Measurements from ENCODE around the gene CENPX.
"Not testable (repeated sequence)": the region's sequence is repeated elsewhere in the genome, so short reads cannot be mapped to it uniquely, and the experiment has no call there.

CENPX gene

GRCh38 chr17:82038796-82039409 is 16.2 kb upstream of the CENPX start:
- not testable (repeated sequence) for DNase-seq

DNA sequence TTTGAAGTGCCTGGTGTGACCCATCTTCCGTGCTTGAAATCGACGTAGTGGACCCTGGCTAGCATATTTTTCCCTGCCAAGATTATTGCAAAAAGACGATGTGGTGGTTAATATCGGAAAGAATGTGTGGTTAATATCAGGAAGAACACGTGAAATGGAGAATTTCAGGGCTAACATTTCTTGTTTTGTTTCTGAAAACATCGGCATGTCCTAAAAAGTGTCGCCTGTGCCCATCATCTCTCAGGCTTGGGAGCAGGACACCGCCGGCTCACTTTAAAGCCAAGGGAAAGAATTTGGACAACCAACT is 15.2 kb upstream of the CENPX start:
- no peak for DNase-seq

DNA sequence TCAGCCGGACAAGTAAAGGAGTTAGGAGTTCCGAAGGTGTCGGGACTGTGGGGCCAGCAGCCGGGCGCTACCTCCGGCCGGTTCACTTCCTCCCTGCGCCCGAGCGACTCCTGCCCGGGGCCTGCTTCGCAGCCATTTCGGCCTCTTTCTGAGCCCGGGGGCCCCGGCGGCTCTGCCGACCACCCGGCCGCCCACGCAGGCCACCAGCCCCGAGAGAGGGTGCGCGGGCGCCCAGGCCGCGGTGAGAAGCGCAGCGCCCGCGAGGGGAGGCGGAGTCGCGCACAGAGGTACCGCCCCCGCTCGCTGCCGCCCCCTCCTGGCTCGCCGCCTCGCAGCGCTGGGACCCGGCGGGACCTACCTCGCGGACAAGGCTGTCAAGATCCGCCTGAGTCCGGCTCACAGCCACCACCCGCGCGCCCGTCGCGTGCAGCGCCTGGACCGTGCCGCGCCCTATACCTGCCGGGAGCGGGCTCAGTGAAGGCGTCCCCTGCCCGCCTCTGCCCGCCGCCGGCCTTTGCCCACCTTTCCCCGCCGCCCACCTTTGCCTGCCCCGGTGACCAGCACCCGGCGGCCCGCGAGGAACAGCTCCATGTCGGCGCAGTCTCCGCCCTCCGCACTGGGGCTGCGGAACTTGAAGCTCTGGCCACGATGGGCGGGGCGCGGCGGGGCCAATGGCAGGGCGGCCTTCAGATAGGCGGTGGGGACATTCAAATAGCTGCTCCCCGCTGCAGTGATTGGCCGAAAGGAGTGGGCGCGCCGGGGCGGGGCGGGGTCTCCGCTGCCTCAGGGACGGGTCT is 14.6 kb upstream of the CENPX start, which contains the start of gene DCXR:
TSS of gene DCXR (minus strand) at position 606 of the 797 bp plus-strand sequence. CDS start at position 591, 15 bp downstream.
- peak; percentile 73 for DNase-seq

GRCh38 chr17:82036634-82037091 is 14.0 kb upstream of the CENPX start:
- DNase-seq, result no peak

GRCh38 chr17:82035956-82036633 is 13.4 kb upstream of the CENPX start:
- no peak for DNase-seq

DNA sequence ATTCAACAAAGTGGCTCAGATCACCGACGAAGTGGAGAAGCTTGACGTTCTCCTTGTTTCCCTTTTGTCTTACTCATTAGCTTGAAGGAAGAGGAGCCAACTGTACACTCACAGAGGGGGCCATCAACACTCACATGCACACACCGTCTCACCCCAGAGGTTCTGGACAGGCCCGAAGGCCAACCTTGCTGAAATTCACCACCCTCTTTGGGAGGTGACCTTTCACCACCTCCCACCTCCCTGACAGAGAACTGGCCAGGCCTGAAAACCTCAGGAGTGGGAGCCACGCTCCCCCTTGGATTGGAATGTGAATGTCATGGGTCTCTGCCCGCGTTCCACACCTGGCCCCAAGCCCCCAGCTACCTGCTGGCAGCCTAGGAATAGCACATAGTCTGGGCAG is 12.8 kb upstream of the CENPX start:
- no peak for DNase-seq

DNA sequence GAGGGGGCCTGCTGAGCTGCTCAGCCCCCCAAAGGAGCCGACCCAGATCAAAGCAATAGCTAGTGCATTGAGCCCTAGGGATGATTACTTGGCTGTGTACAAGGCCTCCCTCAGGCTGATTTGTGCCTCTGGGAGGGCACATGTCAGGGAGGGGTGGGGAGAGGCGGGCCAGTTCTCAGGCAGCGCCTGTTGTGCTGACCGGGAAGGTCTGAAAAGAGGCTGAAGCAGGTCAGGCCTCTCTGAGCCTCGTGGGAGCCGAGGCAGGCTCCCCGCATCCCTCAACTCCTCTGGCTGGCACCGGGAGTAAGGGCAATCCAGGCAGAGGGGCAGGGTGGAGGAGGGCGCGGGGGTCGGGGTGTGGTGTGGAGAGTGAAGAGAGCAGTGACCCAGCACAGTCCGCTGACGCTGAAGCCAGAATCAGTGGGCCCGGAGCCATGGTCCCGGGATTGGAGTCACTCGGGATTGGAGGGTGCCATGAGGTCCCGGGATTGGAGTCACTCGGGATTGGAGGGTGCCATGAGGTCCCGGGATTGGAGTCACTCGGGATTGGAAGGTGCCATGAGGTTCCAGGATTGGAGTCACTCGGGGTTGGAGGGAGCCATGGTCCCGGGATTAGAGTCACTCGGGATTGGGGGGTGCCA is 11.8 kb upstream of the CENPX start:
- no peak for DNase-seq

DNA sequence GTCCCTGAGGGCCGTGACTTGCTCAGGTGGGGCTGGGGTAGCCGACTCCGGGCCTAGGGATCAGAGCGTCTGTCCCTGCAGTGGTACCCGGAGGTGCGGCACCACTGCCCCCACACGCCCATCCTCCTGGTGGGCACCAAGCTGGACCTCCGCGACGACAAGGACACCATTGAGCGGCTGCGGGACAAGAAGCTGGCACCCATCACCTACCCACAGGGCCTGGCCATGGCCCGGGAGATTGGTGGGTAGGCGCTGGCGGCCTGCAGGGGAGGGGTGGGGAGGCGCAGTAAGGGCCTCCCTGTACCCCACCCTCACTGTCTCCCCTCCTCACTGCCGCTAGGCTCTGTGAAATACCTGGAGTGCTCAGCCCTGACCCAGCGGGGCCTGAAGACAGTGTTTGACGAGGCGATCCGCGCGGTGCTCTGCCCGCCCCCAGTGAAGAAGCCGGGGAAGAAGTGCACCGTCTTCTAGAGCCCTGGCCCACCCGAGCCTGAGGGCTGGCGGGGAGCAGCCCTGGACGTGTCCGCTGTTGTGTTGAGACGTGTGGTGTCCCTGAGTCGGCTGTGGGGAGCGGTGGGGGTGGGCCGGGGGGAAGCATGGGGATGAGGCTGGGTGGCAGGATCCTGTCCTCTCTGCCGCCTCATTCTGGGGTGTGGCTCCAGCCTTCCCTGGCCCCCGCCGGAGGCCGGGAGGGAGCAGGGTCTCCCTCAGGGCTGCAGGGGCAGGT is 10.8 kb upstream of the CENPX start:
- no peak for DNase-seq

DNA sequence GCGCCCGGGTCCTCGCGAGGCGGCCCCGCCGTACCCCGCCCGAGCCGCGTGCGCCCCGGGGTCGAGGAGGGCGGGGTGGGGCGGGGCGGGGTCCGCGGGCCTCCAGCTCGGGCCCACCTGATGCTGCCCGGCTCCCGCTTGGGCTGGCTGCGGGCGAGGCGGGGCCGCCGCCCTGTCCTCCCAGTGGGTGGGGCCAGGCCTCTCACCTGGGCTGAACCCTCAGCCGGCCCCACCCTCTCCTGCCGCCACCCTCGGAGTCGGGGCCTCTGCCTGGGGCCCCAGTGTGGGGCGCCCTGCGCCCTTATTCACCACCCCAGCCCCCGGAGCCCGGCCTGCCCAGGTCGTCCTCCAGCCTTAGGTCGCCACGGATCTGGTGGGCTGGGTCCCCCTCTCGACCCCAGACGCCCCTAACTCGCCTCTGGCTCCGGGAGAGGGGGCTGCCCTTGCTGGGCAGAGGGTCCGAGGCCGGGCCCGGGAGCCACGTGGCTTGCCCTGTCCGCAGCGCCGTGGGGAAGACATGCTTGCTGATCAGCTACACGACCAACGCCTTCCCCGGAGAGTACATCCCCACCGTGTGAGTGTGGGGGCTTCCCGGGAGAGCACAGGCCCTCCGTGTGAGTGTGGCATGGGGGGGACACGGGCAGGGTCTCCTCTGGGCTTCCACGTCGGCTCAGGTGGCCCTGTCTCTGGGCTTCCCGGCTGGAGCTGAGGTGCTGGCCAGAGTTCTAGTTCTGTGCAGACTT is 9.4 kb upstream of the CENPX start:
- DNase-seq, result no peak

GRCh38 chr17:82031303-82031884 is 8.7 kb upstream of the CENPX start, which contains the start of gene RAC3:
RAC3 (plus strand) TSS chr17:82031678; CDS start chr17:82031762, 84 bp downstream.
- no peak for DNase-seq

DNA sequence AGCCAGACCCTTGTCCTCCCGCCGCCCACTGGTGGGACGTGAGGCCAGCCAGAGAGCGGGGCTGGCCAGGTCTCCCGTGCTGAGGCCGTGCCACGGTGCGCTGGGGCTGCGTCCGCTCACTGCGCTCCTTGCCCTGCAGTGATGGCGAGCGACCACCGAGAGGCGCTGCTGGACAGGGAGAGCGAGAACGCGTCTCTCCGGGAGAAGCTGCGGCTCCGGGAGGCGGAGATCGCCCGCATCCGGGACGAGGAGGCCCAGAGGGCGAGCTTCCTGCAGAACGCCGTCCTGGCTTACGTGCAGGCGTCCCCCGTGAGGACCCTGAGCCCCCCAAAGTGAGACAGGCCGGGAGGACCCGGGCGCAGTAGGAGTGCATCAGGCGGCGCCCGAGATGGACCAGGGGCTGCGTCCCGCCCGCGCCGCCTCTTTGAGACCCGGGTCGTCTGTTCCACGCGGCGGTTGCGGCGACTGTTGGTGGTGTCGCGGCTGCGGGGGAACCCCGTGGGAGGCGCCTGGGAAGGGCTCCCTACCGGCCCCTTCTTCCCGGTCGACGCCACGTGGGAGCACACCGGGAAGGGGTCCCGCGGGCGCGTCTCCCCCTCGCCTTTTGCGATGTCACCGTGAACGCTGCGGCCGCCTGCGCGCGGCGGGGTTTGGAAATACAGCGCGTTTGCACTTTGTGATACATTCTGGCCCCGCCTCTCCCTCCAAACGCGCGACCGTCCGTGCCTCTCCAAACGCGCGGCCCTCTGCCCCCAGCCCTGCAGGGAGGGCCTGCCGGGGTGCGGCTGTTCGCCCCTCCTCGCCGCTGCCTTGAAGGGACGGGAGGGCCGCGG is 8.0 kb upstream of the CENPX start:
- no peak for DNase-seq

- no peak for DNase-seq
Measured at GRCh38 chr17:82029990-82030469, 7.4 kb upstream of the CENPX start.

DNA sequence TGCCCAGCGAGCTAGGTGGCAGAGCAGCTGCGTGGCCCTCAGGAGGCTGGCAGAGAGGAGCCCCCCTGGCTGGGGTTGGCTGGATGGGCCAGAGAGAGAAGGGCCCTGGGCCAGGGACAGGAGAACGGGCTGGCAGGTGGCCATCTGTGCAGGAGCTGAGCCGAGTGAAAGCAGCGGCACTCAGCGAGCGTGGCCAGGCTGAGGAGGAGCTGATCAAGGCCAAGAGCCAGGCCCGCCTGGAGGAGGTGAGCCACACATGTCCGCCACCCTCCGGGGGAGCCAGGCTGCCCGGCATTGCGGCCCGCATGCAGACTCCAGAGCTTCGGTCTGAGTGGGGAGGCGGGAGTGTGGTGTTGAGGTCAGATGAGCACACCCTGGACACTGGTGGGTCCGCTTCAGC is 6.7 kb upstream of the CENPX start:
- no peak for DNase-seq

DNA sequence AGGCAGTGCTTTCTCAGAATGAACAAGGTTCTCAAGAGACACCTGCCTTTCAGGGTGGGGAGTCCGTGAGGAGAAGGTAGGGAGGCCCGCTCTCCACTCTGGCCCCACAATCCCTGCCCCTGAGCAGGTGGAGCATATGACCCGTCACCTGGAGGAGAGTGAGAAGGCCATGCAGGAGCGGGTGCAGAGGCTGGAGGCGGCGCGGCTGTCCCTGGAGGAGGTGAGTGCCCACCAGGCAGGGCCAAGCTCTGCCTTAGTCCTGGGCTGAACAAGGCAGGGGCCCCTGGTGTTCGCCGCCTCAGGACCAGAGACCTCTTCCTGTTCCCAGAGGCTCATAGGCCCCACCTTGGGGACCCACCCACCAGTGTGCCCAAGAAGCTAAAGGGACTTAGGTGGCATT is 6.3 kb upstream of the CENPX start:
- DNase-seq, result no peak

DNA sequence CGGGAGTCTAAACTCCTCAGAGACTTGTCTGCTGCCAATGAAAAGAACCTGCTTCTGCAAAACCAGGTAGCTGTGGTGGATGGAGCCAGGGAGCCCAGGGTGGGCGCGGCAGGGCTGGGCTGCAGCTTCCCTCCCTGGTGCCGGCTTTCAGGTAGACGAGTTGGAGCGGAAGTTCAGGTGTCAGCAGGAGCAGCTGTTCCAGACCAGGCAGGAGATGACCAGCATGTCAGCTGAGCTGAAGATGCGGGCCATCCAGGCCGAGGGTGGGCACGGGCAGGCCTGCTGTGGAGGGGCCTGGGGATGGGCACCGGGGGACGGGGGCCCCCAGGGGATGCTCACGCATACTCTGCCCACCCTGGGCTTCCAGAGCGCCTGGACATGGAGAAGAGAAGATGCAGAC is 5.6 kb upstream of the CENPX start:
- no peak for DNase-seq

DNA sequence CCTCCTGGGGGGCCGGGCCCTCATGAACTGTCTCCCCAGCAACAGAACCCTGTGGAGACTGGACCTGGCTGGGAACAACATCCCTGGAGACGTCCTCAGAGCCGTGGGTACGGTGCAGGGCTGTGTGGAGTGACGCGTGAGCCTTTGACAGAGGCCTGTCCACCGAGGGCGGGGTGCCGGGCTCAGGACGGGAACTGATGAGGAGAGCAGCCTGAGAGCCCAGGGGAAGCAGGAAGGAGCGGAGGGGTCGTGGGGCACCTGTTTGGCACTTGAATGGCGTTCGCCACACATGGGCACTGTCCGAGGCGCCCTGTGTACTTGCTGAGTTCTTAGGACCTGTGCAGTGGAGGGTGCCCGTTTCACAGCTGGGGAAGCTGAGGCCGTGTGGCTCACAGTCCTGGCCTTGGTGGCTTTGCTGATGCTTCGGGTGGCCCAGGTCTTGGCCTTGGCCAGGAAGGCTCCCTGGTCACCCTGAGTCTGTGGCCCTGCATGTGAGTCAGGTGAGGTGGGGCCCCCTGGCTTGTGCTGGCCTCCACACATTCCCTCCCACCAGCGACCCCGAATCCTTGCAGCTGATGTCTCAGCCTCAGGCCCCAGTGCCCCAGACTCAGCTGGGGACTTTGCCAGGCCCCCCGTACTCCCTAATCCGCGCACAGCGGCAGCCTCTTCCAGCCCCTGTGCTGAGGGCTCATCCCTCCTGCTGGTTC is 2.9 kb upstream of the CENPX start:
- DNase-seq, result no peak

- DNase-seq, result no peak
Measured at GRCh38 chr17:82024859-82025258, 2.2 kb upstream of the CENPX start.

DNA sequence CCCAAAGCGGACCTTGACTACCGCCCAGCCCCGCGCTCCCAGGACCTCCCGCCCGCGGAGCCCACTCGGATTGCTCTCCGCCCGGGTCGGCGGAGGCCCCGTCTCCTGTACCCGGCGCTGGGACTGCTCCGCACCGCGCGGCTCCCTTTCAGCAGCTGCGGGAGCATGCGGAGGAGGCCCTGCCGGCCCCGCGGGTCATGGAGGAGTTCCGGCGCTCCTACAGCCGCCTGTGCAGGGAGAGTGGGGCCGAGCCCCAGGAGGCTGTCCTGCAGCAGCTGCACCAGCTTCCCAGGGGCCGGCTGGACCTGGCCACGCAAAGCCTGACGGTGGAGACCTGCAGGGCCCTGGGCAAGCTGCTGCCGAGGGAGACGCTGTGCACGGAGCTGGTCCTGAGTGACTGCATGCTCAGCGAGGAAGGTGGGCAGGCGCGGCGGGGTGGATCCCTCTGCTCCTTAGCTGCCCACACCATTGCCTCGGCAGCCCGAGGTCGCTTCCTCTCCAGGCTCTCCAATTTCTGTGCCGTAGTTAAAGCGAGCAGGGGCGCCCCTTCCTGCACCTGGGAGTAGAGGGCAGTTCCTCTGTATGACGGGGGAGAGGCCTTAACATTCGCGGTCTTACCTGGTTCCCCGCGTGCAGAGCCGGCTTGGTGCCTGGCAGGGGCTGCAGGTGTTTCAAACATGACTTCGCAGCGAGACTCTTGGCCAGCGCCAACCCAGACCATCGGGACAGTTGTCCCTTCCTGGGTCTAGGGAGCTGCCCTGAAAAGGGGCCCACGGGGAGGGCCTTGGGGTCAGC is 966 bp upstream of the CENPX start:
- DNase-seq, result no peak

GRCh38 chr17:82022981-82023446 is 336 bp upstream of the CENPX start, which contains the start of gene LRRC45:
LRRC45 (plus strand) TSS chr17:82023305; CDS start chr17:82023644, 339 bp downstream.
- DNase-seq, result peak; percentile 92

All from NCI-H187 treated with DMSO at 0.1 percent for 48 hours (cell line).